ENCODE measurements around the gene RAB34. TPM values are rescaled to one million over a fixed set of nuclear protein-coding genes. Genes with fewer than 3 reads are reported as not detected.

The RAB34 gene
- total RNA-seq, 4 donors from 2014 or later = 43.0 to 133 (median 98.7) TPM

GRCh38 chr17:28737770-28738679 is 20.4 kb upstream of the RAB34 start:
- TF ChIP-seq, protein P1, sequence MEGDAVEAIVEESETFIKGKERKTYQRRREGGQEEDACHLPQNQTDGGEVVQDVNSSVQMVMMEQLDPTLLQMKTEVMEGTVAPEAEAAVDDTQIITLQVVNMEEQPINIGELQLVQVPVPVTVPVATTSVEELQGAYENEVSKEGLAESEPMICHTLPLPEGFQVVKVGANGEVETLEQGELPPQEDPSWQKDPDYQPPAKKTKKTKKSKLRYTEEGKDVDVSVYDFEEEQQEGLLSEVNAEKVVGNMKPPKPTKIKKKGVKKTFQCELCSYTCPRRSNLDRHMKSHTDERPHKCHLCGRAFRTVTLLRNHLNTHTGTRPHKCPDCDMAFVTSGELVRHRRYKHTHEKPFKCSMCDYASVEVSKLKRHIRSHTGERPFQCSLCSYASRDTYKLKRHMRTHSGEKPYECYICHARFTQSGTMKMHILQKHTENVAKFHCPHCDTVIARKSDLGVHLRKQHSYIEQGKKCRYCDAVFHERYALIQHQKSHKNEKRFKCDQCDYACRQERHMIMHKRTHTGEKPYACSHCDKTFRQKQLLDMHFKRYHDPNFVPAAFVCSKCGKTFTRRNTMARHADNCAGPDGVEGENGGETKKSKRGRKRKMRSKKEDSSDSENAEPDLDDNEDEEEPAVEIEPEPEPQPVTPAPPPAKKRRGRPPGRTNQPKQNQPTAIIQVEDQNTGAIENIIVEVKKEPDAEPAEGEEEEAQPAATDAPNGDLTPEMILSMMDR (IDR thresholded peaks at IDR 0.05; ENCODE audit: low read depth) = no peak

- TF ChIP-seq, protein P1 (IDR thresholded peaks at IDR 0.05; ENCODE audit: low read depth) = no peak
These were observed 19.6 kb upstream of the RAB34 start for GRCh38 chr17:28737316-28737715.

- TF ChIP-seq, protein P1 (IDR thresholded peaks at IDR 0.05; ENCODE audit: low read depth) = no peak
These were observed 17.6 kb upstream of the RAB34 start for GRCh38 chr17:28735242-28735722.

DNA sequence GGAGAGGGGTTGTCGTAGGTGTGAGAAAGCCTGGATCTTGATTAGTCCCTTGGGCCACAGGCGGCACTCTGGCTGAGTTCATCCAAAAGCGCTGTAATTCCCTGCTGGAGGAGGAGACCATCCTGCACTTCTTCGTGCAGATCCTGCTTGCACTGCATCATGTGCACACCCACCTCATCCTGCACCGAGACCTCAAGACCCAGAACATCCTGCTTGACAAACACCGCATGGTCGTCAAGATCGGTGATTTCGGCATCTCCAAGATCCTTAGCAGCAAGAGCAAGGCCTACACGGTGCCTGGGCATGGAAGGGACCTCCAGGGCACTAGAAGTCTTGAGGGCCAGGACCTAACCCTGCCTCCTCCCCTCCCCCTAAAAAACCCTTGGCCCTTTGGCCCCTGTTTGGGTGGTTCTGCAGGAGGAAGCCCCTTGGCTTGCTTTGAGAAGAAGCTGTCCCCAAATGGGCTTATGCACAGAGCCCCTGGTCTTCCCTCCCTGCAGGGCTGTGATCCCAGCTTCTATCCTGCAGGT is 17.1 kb upstream of the RAB34 start:
- TF ChIP-seq, protein P1 (IDR thresholded peaks at IDR 0.05; ENCODE audit: low read depth) = no peak

GRCh38 chr17:28733346-28733745 is 15.7 kb upstream of the RAB34 start:
- TF ChIP-seq, protein P1 (IDR thresholded peaks at IDR 0.05; ENCODE audit: low read depth) = no peak

DNA sequence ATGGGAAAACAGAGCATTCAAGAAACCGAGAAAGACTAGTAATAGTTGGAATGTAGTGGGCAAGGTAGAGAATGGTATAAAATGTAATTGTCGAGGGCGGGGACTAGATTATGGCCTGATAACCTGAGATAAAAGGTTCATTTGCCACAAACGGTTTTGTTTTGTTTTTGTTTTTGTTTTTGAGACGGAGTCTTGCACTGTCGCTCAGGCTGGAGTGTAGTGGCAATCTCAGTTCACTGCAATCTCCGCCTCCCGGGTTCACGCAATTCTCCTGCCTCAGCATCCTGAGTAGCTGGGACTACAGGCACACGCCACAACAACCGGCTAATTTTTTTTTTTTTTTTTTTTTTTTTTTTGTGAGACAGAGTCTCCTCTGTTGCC is 12.3 kb upstream of the RAB34 start:
- TF ChIP-seq, protein P1 (IDR thresholded peaks at IDR 0.05; ENCODE audit: low read depth) = no peak

Measured in subcutaneous adipose tissue (tissue), 4 donors.